Stimulated activated naive CD8-positive, alpha-beta T cell treated with anti-CD3 and anti-CD28 coated beads, Interleukin-15, amount 100 ng/mL, for 72 hours (primary cell): ENCODE measurements around the gene RWDD2A.
A peak's percentile ranks its signal among the peaks of the same experiment; 100 is the strongest.

Experiments used
- ATAC-seq: fragments of 150-1000 bp; cut with Tn5 transposase; 2 replicates; pipeline ENCODE4 v1.10.0; 2021; ENCODE audit warnings: mild to moderate bottlenecking, moderate library complexity
- DNase-seq, 2 donors: peaks; one replicate each; pipeline ENCODE4 v3.0.0; 2021 to 2022
- H3K27ac Mint-ChIP-seq, 2 donors: one replicate each; pipeline ENCODE4 v1.8.0; 2022; ENCODE audit warnings: mild to moderate bottlenecking in 2 of 2, mixed read lengths in 2 of 2, moderate library complexity in 2 of 2
- H3K27me3 Mint-ChIP-seq: one replicate; pipeline ENCODE4 v1.8.0; 2022; ENCODE audit warnings: mixed read lengths
- H3K4me1 Mint-ChIP-seq: one replicate; pipeline ENCODE4 v1.8.0; 2022; ENCODE audit warnings: mild to moderate bottlenecking, mixed read lengths
- H3K4me3 Mint-ChIP-seq, 2 donors: one replicate each; pipeline ENCODE4 v1.8.0; 2022; ENCODE audit warnings: mild to moderate bottlenecking in 2 of 2, mixed read lengths in 2 of 2, moderate library complexity in 1 of 2
- H3K9me3 Mint-ChIP-seq, 2 donors: one replicate each; pipeline ENCODE4 v1.8.0; 2022; ENCODE audit warnings: mixed read lengths in 2 of 2

RWDD2A gene

GRCh38 chr6:83192871-83193746, at the start of gene RWDD2A, which contains the start of gene PGM3:
Gene RWDD2A, plus strand, starts transcription at chr6:83193357. Its CDS starts 1,095 bp downstream, at chr6:83194452.
Gene PGM3, minus strand, starts transcription at chr6:83193265. Its CDS starts 2,253 bp downstream, at chr6:83191012.
- no peaks in the 10 kb centered on the region for H3K27me3 Mint-ChIP-seq
- H3K4me1 Mint-ChIP-seq, result peaks cover 24% of the 10 kb centered on the region
- DNase-seq (peak; percentile 86 to 89), ATAC-seq (peak; percentile 98)
- H3K4me3 Mint-ChIP-seq, result peak within 1 kb of the TSS; percentile 96 to 99
- H3K27ac Mint-ChIP-seq, result peak within 1 kb of the TSS; percentile 95 to 99
- no peaks in the 10 kb centered on the region for H3K9me3 Mint-ChIP-seq

GRCh38 chr6:83151114-83151513, 42.0 kb upstream of the RWDD2A start:
- Mint-ChIP-seq H3K4me3 (no peak overlapping the region), H3K27ac (no peak overlapping the region), H3K9me3 (no peaks in the 10 kb centered on the region), H3K4me1 (no peaks in the 10 kb centered on the region), H3K27me3 (no peaks in the 10 kb centered on the region)
- ATAC-seq, result no peak
- DNase-seq, result no peak

- H3K27ac Mint-ChIP-seq, result no peak overlapping the region
- ATAC-seq (no peak), DNase-seq (no peak)
- H3K4me1 Mint-ChIP-seq, result no peaks in the 10 kb centered on the region
- H3K4me3 Mint-ChIP-seq, result no peak overlapping the region
- H3K27me3 Mint-ChIP-seq, result no peaks in the 10 kb centered on the region
- H3K9me3 Mint-ChIP-seq, result no peaks in the 10 kb centered on the region
These were observed 40.2 kb upstream of the RWDD2A start for GRCh38 chr6:83152913-83153312.

GRCh38 chr6:83153883-83154521, 39.2 kb upstream of the RWDD2A start:
- ATAC-seq (no peak), DNase-seq (no peak)
- Mint-ChIP-seq H3K9me3 (no peaks in the 10 kb centered on the region), H3K27me3 (no peaks in the 10 kb centered on the region), H3K27ac (no peak overlapping the region), H3K4me3 (no peak overlapping the region), H3K4me1 (no peaks in the 10 kb centered on the region)

- no peaks in the 10 kb centered on the region for H3K27me3 Mint-ChIP-seq
- no peak for ATAC-seq
- no peaks in the 10 kb centered on the region for H3K4me1 Mint-ChIP-seq
- no peak overlapping the region for H3K4me3 Mint-ChIP-seq
- no peak overlapping the region for H3K27ac Mint-ChIP-seq
- DNase-seq, result no peak
- H3K9me3 Mint-ChIP-seq, result no peaks in the 10 kb centered on the region
These were observed 37.4 kb upstream of the RWDD2A start for GRCh38 chr6:83155794-83156193.

GRCh38 chr6:83160167-83160566, 33.0 kb upstream of the RWDD2A start:
- Mint-ChIP-seq H3K27me3 (no peaks in the 10 kb centered on the region), H3K4me1 (no peaks in the 10 kb centered on the region), H3K9me3 (no peaks in the 10 kb centered on the region), H3K4me3 (no peak overlapping the region), H3K27ac (no peak overlapping the region)
- ATAC-seq (no peak), DNase-seq (no peak)

- H3K4me3 Mint-ChIP-seq, result no peak overlapping the region
- H3K27me3 Mint-ChIP-seq, result no peaks in the 10 kb centered on the region
- no peak for ATAC-seq
- no peaks in the 10 kb centered on the region for H3K4me1 Mint-ChIP-seq
- H3K9me3 Mint-ChIP-seq, result no peaks in the 10 kb centered on the region
- no peak overlapping the region for H3K27ac Mint-ChIP-seq
- DNase-seq, result no peak
These were observed 25.4 kb upstream of the RWDD2A start for GRCh38 chr6:83167726-83168278.

- ATAC-seq, result no peak
- H3K27ac Mint-ChIP-seq, result peak overlapping the region in 1 of 2 donors; percentile 12
- H3K4me1 Mint-ChIP-seq, result no peaks in the 10 kb centered on the region
- DNase-seq, result no peak
- no peaks in the 10 kb centered on the region for H3K9me3 Mint-ChIP-seq
- H3K4me3 Mint-ChIP-seq, result no peak overlapping the region
- no peaks in the 10 kb centered on the region for H3K27me3 Mint-ChIP-seq
These were observed 24.6 kb upstream of the RWDD2A start for GRCh38 chr6:83168556-83168955.

- Mint-ChIP-seq H3K4me1 (no peaks in the 10 kb centered on the region), H3K27ac (no peak overlapping the region), H3K9me3 (no peaks in the 10 kb centered on the region), H3K27me3 (no peaks in the 10 kb centered on the region), H3K4me3 (no peak overlapping the region)
- ATAC-seq (no peak), DNase-seq (no peak)
These were observed 24.1 kb upstream of the RWDD2A start for GRCh38 chr6:83169106-83169505.

- no peak for DNase-seq
- Mint-ChIP-seq H3K4me3 (no peak overlapping the region), H3K27ac (no peak overlapping the region), H3K9me3 (no peaks in the 10 kb centered on the region), H3K4me1 (no peaks in the 10 kb centered on the region), H3K27me3 (no peaks in the 10 kb centered on the region)
- no peak for ATAC-seq
These were observed 23.6 kb upstream of the RWDD2A start for GRCh38 chr6:83169511-83169910.

- ATAC-seq, result no peak
- no peak overlapping the region for H3K27ac Mint-ChIP-seq
- no peak overlapping the region for H3K4me3 Mint-ChIP-seq
- H3K9me3 Mint-ChIP-seq, result no peaks in the 10 kb centered on the region
- no peak for DNase-seq
- no peaks in the 10 kb centered on the region for H3K27me3 Mint-ChIP-seq
- no peaks in the 10 kb centered on the region for H3K4me1 Mint-ChIP-seq
These were observed 16.9 kb upstream of the RWDD2A start for GRCh38 chr6:83176246-83176645.

- no peaks in the 10 kb centered on the region for H3K9me3 Mint-ChIP-seq
- H3K27ac Mint-ChIP-seq, result no peak overlapping the region
- no peaks in the 10 kb centered on the region for H3K4me1 Mint-ChIP-seq
- DNase-seq, result no peak
- no peak for ATAC-seq
- no peak overlapping the region for H3K4me3 Mint-ChIP-seq
- H3K27me3 Mint-ChIP-seq, result no peaks in the 10 kb centered on the region
These were observed 12.7 kb upstream of the RWDD2A start for GRCh38 chr6:83180426-83180950.

- no peaks in the 10 kb centered on the region for H3K9me3 Mint-ChIP-seq
- no peaks in the 10 kb centered on the region for H3K27me3 Mint-ChIP-seq
- ATAC-seq, result no peak
- no peak for DNase-seq
- H3K4me1 Mint-ChIP-seq, result no peaks in the 10 kb centered on the region
- no peak overlapping the region for H3K4me3 Mint-ChIP-seq
- no peak overlapping the region for H3K27ac Mint-ChIP-seq
These were observed 11.0 kb upstream of the RWDD2A start for GRCh38 chr6:83182114-83182513.

- no peaks in the 10 kb centered on the region for H3K4me1 Mint-ChIP-seq
- no peaks in the 10 kb centered on the region for H3K9me3 Mint-ChIP-seq
- H3K27me3 Mint-ChIP-seq, result no peaks in the 10 kb centered on the region
- DNase-seq (no peak), ATAC-seq (no peak)
- no peak overlapping the region for H3K4me3 Mint-ChIP-seq
- H3K27ac Mint-ChIP-seq, result no peak overlapping the region
These were observed 9.9 kb upstream of the RWDD2A start for GRCh38 chr6:83183082-83183828.

- Mint-ChIP-seq H3K9me3 (no peaks in the 10 kb centered on the region), H3K4me3 (no peak overlapping the region), H3K4me1 (peaks cover 10% of the 10 kb centered on the region), H3K27ac (no peak overlapping the region), H3K27me3 (no peaks in the 10 kb centered on the region)
- DNase-seq (no peak), ATAC-seq (no peak)
These were observed 8.1 kb upstream of the RWDD2A start for GRCh38 chr6:83185096-83185495.
